Measurements from ENCODE around the gene LPIN3.
A peak's percentile ranks its signal among the peaks of the same experiment; 100 is the strongest.

LPIN3 gene

DNA sequence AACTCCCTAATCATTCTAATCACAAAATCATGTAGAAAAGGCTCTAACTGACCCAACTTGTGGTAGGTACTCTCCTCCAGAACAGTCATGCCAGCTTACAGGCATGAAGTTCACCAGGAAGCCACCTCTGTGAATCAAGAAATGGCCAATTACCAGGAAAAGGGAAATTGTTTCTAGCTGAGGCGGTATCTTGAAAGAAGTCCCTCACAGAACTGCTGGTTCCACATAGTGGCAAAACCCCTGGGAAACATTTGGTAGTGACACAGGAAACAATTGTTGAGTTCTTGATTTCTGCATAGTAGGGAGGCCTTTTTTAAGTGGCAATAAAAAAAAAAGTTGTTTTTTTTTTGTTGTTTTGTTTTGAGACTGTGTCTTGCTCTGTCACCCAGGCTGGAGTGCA lies 19.6 kb upstream of the LPIN3 start:
- DNase-seq = no peak

DNA sequence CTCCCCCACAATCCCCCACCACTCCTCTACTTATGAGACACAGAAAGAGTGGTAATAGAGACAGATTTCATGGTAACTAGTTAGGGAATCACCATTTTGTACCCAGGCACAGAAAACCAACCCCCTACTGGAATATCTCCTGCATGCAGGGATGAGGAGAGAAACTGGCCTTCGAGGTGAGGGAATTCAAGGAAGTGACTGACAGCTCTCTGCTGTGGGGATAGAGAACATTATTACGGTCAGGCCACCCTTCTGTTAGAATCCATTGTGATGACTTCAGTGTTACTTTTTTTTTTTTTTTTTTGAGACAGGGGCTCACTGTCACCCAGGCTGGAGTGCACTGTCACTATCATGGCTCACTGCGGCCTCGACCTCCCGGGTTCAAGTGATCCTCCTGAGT lies 13.4 kb upstream of the LPIN3 start:
- DNase-seq = no peak

DNA sequence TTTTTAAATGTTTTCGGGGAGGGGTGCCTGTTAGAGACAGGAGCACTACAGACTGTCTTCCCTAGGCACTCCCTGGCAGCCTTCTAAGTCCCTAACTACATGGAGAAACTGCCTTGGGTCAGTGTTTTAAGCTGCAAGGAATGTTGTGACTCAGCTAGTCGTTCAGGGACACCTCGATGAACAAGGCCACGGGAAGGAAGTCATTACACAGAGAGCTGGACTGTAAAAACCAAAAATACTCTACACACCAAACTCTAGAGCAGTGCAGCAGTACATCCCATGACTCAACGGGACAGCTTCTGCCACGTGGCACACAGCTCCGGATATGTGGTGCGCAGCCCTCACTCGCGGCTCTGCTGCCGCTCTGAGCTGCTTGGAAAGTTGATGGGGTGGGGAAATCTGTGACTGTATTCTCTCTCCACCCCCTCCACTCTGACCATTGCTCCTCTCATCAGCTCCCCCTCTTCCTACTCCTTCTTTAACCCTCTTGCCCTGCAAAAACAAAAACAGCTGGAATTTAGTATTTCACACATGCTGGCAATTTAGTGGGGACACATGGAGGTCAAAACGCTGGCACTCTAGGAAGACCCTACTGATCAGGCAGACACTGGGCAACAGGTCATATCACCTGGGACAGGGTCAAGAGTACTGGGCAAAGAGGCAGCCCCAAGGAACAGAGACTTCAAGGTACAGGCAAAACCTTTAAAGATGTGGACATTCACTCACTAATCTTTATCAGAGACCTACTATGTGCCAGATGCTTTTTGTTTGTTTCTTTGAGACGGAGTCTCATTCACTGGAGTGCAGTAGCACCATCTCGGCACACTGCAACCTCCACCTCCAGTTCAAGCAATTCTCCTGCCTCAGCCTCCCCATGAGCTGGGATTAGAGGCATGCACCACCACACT lies 10.9 kb upstream of the LPIN3 start:
- no peak for DNase-seq

DNA sequence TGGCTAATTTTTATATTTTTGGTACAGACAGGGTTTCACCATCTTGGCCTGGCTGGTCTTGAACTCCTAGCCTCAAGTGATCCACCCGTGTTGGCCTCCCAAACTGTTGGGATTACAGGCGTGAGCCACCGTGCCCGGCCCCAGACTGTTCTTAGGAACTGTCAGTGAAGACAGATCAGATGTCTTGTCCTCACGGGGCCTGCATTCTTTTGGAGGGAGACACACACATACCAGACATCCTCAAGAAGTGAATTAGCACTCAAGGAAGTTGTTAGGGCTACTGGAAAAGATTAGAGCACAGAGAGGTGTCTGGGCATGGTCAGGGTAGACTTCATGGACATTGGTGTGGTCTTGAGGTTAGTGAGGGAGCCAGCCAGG lies 10.3 kb upstream of the LPIN3 start:
- no peak for DNase-seq

DNA sequence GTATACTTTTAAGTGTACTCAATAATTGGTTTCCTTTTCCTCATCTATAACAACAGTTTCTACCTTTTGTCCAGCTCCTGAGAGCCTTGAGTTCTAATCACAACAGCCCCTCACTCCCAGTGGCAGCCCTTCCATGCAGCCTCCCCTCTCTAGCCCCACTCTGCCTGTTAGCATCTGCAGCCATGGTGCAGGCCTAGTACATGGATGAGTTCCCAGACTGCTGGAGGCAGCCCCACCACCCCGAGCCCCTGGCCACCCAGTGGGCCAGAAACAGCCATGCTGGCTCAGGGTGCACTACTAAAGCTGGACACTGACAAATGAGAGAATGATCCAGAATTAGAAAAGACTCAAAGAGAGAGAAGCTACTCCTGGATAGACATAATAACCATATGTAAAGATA lies 9.7 kb upstream of the LPIN3 start:
- no peak for DNase-seq

DNA sequence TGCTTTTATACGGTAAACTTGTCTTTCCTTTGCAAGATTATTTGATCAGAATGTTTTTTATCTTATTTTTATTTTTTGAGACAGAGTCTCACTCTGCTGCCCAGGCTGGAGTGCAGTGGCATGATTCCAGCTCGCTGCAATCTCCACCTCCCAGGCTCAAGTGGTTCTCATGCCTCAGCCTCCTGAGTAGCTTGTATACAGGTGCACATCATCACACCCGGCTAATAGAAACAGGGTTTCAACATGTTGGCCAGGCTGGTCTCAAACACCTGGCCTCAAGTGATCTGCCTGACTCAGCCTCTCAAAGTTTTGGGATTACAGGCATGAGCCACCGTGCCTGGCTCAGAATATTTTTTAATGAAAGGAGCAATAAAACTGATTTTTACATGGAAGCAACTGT lies 8.9 kb upstream of the LPIN3 start:
- no peak for DNase-seq

DNA sequence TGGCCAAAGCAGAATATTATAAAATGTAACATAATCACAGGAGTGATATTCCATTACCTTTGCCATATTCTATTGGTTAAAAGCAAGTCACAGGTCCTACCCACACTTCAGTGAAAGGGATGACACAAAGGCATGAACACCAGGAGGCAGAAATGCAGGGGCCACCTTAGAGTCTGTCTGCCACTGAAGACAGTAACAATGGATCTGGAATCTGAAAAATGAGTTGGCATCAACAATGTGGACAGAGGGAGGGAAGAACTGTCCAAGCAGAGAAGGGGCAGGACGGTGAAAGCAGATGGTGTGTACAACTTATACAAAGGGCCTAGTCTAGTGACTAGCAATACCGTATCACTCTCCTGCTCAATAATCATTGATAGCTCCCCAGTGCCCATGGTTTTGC lies 6.6 kb upstream of the LPIN3 start:
- DNase-seq = no peak

DNA sequence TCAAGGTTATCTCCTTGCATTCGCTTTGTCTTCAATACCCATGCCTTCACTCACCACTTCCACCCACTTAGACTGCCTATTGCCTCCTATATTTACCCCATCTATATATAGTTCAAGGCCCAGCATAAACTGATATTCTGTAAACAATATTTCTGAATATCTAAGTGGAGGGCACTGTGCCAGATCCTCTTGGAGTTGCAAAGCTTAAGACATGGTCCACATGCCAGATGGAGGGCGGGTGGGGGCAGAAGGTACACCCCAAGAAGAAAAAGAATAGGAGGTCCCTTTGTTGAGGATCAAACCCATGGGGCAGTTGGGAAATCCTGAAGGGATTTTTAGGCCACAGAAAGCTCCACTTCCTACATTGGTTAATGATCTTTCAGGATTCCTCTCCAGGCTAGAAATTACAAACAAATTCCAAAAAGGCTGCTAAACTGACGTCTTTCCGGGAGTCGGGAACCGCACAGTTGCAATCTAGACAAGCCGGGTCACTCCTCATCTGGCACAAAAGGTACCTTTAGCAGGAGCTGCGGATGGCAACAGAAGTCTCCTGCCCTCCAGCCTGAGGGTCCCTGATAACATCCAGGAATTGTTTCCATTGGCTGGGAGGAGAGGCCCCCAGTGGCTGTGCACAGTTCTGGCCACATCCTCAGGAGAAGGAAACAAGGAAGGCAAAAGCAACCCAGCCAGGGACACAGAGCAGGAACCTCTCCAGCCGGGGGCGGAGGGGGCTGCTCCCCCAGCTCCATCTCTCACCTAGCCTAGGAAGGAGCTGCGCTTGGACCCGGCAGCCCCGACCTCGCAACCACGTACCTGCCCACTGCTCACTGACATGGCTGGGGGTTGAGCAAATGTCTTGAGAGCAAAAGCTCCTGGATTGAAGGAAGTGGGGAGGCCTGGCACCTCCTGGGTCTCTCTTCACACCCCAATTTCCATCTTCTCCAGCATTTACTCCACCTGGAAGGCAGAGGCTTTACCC lies 5.9 kb upstream of the LPIN3 start:
- no peak for DNase-seq

DNA sequence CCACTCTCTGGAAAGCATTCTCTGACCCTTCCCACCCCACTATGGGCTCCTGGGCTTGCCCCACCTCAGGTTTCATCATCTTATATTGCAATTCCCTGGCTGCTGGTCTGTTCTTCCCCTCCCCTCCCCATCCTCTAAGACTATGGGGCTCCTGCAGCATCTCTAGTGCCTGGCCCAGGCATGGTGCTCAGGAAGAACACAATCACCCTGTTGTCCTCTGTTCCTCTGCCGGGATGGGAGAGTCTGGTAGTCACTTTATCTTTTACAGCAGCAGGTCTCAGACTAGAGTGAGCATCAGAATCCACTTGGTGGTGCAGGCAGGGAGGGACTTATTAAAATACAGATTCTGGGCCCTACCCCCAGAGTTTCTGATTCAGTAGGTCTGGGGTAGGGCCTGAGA lies 5.0 kb upstream of the LPIN3 start:
- DNase-seq = no peak

DNA sequence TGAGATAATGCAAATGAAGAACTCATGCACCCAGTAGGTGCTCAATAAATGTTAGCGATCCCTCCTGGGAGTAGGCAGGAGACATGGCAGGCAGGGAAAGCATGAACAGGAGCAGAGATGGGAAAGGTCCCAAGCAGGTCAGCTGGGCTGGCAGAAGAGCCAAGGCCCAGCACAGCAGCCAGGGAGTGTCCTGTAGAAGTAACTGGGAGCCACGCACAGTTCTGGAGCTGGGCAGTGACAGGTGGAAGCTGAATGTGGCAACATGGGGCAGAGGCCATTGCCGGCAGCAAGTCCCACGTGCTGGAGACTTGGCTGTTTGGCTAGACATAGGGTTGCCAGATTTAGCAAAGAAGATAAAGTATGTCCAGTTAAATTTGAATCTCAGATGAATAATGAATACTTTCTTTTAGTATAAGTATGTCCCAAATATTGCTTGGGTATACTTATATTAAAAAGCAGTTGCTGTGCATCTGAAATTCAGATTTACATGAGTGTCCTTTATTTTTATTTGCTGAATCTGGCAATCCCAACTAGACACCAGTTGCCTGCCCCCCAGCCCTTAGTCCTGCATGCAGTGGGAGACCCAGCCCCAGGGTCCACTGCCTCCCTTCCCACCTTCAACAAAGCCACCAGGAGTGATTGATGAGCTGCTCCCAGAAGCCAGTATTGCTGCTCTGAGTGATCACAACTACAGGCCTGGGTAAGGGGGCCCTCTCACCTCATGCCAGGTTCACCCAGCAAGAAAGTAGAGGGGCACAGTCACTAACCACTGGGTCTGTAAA lies 3.7 kb upstream of the LPIN3 start:
- DNase-seq = no peak

DNA sequence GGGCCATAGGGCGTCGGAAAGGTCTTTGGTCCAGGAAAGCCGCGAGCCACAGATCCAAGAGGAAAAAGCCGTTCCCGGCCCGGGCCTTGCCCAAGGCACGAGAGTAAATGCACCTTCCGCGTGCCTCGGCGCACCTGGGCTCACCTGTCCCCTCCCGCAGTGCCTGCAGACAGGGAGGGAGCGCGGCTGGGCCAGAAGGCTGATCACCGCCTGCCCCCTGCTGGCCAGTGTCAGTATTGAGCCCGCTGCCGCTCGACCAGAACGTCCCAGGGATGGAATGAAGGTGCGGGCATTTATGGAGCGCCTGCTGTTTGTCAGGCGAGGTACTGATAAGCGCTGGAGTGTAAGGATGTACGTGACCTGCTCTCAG lies 679 bp upstream of the LPIN3 start:
- DNase-seq = peak in 1 of 2 experiments; percentile 58

DNA sequence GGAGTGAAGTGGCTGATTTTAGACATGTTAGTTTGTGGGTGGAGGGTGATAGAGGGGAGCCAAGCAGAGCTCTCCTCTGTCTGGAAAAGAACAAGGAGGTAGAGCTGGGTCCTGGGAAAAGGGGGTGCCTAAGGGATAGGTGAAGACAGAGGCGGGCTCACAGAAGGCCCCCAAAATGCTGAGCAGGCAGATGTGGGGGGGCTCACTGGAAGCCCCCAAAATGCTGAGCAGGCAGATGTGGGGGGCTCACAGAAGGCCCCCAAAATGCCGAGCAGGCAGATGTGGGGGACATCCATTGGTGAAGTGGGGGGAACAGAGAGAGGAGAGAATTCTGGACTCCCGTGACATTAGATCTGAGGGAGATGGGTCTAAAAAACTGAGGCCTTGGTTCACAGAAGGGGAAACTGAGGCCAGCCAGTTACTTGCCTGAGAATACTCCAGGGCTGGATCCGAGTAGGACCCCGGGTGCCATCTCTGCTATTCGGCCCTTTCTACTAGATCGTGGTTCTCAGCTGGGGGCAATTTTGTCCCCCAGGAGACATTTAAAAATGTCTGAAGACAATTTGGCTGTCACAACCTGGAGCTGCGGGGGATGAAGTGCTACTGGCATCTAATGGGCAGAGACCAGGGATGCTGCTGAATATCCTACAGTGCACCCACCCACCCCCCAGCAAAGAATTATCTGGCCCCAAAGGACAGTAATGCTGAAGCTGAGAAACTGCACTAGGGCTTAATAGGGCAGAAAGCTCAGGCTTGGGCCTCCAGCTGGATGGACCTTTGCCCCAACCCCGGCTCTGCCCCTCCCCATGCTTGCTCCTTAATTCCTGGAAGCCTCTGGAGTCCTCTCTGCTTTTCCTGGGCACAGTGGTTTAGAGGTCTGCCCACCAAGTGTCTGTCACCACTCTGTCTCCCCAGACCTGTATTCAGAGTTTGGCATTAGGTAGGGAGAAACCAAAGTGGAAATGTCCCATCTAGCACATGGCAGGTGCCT lies 2.1 kb downstream of the LPIN3 start:
- DNase-seq = no peak

DNA sequence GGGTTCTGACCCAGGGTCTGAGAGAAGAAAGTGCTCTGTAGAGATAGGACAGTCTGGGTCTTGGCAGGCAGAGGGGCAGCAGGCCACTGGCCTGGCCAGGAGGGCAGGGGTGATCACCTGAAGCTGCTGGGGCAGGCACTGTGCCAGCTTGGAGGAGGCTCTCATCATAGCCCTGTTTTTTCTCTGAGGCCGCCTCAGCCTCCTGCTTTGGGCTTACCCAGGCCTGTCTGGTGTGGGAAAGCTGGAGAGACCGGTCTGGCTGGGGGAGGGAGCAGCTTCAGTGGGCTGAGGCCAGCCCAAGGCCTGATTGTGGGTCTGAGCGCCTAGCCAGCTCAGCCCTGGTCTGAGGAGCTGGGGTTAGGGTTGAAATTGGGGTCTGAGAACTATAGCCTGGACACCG lies 3.9 kb downstream of the LPIN3 start:
- DNase-seq = no peak

DNA sequence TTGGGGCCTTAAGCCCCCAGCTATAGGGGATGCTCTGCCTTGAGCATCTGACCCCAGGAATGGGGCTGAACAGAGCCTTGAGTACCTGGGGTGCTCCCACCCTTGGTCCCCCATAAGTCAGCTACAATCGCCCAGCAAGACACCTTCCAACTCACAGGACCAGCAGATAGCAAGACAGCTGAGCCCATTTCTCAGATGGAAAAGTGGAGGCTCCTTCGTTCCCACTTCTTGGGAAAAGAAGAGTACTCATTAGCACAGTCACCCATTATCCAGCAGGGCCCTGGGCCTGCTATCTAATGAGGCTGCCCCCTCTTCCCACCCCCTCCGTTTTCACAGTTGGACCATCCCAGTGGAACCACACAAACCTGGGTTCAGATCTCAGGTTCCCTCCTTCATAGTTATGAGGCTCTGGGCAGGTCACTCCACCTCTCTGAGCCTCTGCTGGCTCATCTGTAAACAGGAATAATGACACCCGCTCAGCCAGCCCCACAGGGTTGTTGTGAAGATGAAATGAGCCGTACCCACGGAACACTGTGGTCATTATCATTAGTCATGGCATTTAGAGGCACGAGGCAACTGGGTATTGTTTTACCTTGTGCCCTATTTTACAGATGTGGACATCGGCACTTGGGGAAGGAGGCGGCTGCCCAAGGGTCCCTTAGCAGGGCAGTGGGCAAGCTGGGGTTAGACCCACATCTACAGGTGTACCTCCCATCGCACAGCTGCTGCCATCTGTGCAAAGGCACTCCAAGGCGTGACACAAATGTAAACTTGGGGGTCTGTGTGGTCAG lies 4.5 kb downstream of the LPIN3 start:
- DNase-seq = no peak

DNA sequence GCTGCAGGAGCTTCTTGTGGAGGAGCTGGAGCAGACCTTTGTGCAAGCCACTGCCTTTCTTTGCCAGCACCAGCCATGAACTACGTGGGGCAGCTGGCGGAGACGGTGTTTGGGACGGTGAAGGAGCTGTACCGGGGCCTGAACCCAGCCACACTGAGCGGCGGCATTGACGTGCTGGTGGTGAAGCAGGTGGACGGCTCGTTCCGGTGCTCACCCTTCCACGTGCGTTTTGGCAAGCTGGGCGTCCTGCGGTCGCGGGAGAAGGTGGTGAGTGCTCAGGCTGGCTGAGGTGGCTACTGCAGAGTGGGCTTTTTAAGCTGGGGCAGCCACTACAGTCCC lies 5.1 kb downstream of the LPIN3 start:
- DNase-seq = no peak

DNA sequence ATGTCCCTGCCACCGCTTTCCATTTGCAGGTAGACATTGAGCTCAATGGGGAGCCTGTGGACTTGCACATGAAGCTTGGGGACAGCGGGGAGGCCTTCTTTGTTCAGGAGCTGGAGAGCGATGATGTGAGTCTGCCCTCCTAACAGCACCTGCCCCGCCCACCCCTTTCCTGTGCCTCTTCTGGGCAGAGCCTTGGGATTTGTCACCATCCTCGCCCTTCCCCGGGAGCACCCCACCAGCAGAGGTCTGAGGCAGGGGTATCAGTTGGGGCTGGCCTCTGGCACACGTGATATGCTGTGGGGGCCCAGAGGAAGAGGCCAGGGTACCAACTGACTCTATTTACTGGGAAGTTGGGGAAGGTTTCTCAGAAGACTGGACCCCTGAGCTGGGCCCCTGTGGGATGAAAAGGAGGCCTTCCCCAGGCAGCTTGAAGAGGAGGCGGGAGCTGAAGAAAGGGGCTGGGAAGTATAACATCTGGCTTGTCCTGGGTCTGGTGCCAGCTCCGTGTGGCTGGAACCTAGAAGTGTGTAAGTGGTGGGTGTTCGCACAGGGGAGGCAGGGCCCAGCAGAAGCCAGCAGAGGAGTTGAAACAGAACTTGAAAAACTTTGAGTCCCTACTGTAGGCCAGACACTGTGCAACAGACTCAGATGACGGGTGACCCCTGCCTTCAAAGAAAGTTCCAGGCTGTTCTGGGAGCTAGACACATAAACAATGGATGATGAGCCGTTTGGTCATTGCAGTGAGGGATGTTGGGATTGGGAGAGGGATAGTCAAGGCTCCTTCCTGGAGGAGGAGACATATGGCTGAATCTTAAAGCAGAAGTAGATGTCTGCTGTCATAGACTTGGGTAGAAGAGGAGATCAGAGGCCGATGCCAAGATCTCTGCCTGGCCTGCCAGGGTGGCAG lies 7.2 kb downstream of the LPIN3 start:
- DNase-seq = no peak

DNA sequence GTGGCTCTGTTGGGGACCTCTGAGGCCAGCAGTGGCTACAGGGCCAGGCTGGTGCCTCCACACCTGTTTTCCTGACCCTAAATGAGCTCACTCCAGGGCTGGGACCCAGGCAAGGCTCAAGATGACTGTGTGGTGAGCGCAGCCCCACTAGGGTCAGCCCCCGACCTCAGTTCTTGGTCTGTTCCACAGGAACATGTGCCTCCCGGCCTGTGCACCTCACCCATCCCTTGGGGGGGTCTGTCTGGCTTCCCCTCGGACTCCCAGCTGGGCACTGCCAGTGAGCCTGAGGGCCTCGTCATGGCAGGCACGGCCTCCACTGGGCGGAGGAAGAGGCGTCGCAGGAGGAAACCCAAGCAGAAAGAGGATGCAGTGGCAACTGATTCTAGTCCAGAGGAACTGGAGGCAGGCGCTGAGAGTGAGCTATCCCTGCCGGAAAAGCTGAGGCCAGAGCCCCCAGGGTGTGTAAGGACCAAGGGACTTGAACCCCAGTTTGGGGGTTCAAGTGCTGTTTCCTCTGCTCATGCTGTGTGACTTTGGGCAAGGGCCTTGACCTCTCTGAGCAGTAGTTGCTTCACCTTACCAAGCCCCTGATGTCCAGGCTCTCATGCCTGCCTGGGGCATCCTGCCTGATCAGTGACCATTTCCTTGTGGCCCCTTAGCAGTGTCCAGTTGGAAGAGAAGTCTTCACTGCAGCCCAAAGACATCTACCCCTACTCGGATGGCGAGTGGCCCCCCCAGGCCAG lies 8.0 kb downstream of the LPIN3 start:
- no peak for DNase-seq

DNA sequence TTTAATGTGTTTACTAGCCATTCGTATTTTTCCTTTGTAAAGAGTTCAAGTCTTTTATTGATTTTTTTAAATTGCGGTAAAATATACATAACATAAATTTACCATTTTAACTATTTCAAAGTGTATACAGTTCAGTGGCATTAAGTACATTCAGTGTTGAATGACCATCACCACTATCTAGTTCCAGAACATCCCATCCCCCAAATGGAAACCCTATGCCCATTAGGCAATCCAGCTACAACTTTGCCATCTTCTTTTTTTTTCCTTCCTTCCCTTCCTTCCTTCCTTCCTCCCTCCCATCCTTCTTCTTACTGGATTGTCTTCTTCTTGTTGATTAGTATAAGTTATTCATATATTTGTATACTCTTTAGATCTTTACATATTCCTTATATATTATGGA lies 8.6 kb downstream of the LPIN3 start:
- DNase-seq = no peak

DNA sequence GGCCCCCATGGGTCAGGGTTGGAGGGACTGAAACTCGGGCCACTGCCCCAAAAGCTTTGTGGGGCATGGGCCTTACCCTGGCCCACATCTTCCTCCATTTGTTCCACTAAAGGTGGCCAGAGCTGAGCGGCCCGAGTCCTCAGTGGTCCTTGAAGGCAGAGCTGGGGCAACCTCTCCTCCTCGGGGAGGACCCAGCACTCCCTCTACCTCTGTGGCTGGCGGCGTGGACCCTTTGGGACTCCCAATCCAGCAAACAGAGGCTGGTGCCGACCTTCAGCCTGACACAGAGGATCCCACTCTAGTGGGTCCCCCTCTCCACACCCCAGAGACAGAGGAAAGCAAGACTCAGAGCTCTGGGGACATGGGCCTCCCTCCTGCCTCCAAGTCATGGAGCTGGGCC lies 9.3 kb downstream of the LPIN3 start:
- DNase-seq = no peak
